GM18519 (cell line): ENCODE measurements around the gene MMAA.

Experiments used
- ATAC-seq: cut with Tn5 transposase; IDR thresholded peaks from one replicate; pipeline ENCODE4 v1.9.1; 2021; ENCODE audit warnings: mild to moderate bottlenecking, moderate library complexity; ENCODE audit not compliant: unreplicated experiment, low FRiP score

Gene MMAA

GRCh38 chr4:145703850-145704497 lies 84.8 kb downstream of the MMAA start:
- no peak for ATAC-seq

GRCh38 chr4:145709336-145709735 lies 90.2 kb downstream of the MMAA start:
- ATAC-seq: no peak
